Forelimb muscle (tissue), 1 donor: ENCODE results near the gene ACD. TPM values are rescaled to one million over a fixed set of nuclear protein-coding genes. Genes with fewer than 3 reads are reported as not detected.

Experiments
- DNase-seq: peaks from one replicate; pipeline ENCODE4 v3.0.0-alpha.2; 2013; ENCODE audit warnings: low read depth
- polyA plus RNA-seq: library from polyadenylated mRNA; unstranded; fragments of 120-200 nt; gene quantifications from one replicate; pipeline ENCODE4 v1.2.1, GENCODE V29; 2013; ENCODE audit not compliant: insufficient read length

ACD gene
- polyA plus RNA-seq, 1 donor, result 14.3 TPM

- no peak for DNase-seq
These were observed 12.4 kb downstream of the ACD start for GRCh38 chr16:67647681-67648080.

DNA sequence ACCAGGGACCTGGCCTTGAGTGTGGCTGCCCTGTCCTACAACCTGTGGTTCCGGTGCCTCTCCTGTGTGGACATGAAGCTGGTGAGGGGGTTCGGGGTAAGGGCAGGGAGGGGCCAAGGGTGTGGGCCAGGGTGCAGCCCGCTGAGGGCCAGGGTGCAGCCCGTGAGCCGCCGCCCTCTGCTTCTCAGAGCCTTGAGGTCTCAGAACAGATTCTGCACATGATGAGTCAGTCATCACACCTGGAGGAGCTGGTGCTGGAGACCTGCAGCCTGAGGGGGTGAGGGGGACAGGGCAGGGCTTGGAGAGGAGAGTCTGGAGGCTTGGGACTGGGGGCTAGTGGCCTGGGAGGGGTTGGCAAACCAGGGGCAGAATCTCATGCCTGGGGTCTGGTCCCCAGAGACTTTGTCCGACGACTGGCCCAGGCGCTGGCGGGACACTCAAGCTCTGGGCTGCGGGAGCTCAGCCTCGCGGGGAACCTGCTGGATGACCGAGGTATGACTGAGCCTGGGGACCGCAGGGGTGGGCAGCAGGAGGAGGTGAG is 12.9 kb downstream of the ACD start:
- DNase-seq, result no peak

GRCh38 chr16:67645397-67646121 is 14.5 kb downstream of the ACD start:
- DNase-seq, result no peak

DNA sequence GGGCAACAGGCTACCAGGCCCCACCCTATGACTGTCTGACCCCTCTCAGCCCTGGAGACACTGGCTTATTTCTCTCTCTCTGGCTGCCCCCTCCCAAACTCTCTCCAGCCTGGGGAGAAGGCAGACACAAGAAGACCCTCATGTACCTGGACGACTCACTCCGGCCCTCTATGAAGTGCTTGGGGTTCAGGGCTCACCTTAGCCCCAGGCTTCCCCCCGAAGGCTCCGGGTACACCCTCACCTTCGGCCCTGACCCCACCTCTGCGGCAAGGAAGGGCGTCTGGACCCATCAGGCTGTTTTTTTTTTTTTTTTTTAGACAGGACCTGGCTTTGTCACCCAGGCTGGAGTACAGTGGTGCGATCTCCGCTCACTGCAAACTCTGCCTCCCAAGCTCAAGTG is 16.0 kb downstream of the ACD start:
- no peak for DNase-seq

GRCh38 chr16:67641779-67642708 is 18.0 kb downstream of the ACD start:
- DNase-seq, result no peak

GRCh38 chr16:67637625-67638024 is 22.4 kb downstream of the ACD start:
- no peak for DNase-seq

DNA sequence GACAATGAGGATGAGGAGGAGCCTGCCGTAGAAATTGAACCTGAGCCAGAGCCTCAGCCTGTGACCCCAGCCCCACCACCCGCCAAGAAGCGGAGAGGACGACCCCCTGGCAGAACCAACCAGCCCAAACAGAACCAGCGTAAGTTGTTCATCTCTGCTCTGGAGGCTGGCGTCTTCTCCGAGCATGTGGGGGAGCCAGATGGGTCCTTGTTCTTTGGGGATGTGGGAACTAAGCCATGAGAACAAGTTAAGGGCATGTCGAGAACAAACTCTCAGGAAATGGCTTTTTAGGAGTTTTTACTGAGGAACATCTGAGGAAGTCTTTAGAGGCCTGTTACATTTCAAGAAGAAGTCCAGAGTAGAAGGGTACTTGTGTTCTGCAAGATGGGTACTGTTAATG is 23.3 kb downstream of the ACD start:
- DNase-seq, result no peak

- DNase-seq, result no peak
These were observed 27.5 kb downstream of the ACD start for GRCh38 chr16:67632415-67633172.

- DNase-seq, result no peak
These were observed 31.8 kb downstream of the ACD start for GRCh38 chr16:67628216-67628615.

DNA sequence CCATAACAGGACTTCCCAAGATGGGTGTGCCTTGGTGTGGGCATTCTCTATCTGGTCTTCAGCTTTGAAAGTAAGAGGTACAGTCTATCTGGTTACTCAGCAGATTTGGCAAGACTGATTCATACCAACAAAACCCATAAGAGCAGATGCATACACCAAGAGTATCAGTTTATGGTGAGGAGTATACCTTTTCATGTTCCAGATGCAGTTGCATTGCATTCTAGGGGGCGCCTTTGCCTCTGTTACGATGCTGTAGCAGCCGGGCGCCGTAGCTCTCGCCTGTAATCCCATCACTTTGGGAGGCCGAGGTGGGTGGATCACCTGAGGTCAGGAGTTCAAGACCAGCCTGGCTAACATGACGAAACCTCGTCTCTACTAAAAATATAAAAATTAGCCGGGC is 46.3 kb downstream of the ACD start:
- DNase-seq, result no peak

- no peak for DNase-seq
These were observed 51.7 kb downstream of the ACD start for GRCh38 chr16:67608364-67608763.

Other genes starting within 250 kb of the ACD start
- 18.9 TPM for gene ZDHHC1, start 243.8 kb downstream of the ACD start, polyA plus RNA-seq
- 11.1 TPM for gene HSD11B2, start 229.1 kb downstream of the ACD start, polyA plus RNA-seq
- gene ATP6V0D1, start 179.1 kb downstream of the ACD start, polyA plus RNA-seq, result 61.4 TPM
- not detected for gene AGRP, start 176.7 kb downstream of the ACD start, polyA plus RNA-seq
- gene RIPOR1, start 131.4 kb downstream of the ACD start, polyA plus RNA-seq, result 46.5 TPM
- 35.8 TPM for gene CTCF, start 97.7 kb downstream of the ACD start, polyA plus RNA-seq
- gene CARMIL2, start 15.1 kb downstream of the ACD start, polyA plus RNA-seq, result 0.24 TPM
- 1.0 TPM for gene PARD6A, start 700 bp upstream of the ACD start, polyA plus RNA-seq
- 7.6 TPM for gene ENKD1, start 6.5 kb upstream of the ACD start, polyA plus RNA-seq
- 2.4 TPM for gene C16orf86, start 6.6 kb upstream of the ACD start, polyA plus RNA-seq
- gene GFOD2, start 59.1 kb upstream of the ACD start, polyA plus RNA-seq, result 13.5 TPM
- 23.6 TPM for gene RANBP10, start 146.3 kb upstream of the ACD start, polyA plus RNA-seq
- gene TSNAXIP1, start 146.6 kb upstream of the ACD start, polyA plus RNA-seq, result 1.4 TPM
- gene THAP11, start 182.1 kb upstream of the ACD start, polyA plus RNA-seq, result 24.7 TPM
- gene NUTF2, start 186.7 kb upstream of the ACD start, polyA plus RNA-seq, result 120 TPM
- 32.1 TPM for gene CENPT, start 187.4 kb upstream of the ACD start, polyA plus RNA-seq
- gene EDC4, start 212.8 kb upstream of the ACD start, polyA plus RNA-seq, result 107 TPM
- gene NRN1L, start 224.6 kb upstream of the ACD start, polyA plus RNA-seq, result 1.1 TPM
- gene PSKH1, start 233.0 kb upstream of the ACD start, polyA plus RNA-seq, result 21.0 TPM